ENCODE data around the gene USP15.

DNA sequence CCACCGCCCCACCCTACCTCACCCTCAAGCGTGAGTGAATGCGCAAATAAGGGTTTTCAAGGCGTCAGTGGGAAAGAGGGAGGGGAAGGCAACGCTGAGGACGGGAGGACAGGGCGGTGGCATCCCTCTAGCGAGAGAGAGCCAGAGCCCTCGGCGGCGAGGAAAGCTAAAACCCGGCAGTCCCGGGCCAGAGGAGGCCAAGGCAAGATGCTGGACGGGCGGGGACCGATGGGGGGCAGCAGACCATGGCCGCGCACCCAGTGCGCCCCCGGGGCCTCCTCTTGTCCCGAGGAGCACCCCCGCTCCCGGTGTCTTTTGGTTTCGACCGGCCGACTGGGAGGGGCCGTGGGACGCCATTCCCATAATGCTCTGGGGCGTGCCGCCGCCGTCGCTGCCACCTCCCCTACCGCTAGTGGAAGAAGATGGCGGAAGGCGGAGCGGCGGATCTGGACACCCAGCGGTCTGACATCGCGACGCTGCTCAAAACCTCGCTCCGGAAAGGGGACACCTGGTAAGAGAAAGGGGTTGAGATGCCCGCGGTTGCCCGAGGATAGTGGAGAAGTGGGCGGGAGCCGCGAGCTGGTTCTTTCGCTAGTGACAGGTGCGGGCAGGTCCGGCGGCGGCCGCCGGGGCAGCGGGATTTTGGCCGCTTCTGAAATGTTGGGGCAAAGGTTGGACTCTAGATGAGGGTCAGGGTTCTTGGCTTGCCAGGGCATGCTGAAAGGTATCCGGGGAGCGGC lies at the start of gene USP15:
- TF ChIP-seq, protein P1, sequence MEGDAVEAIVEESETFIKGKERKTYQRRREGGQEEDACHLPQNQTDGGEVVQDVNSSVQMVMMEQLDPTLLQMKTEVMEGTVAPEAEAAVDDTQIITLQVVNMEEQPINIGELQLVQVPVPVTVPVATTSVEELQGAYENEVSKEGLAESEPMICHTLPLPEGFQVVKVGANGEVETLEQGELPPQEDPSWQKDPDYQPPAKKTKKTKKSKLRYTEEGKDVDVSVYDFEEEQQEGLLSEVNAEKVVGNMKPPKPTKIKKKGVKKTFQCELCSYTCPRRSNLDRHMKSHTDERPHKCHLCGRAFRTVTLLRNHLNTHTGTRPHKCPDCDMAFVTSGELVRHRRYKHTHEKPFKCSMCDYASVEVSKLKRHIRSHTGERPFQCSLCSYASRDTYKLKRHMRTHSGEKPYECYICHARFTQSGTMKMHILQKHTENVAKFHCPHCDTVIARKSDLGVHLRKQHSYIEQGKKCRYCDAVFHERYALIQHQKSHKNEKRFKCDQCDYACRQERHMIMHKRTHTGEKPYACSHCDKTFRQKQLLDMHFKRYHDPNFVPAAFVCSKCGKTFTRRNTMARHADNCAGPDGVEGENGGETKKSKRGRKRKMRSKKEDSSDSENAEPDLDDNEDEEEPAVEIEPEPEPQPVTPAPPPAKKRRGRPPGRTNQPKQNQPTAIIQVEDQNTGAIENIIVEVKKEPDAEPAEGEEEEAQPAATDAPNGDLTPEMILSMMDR (IDR thresholded peaks at IDR 0.05; ENCODE audit: insufficient read depth, low read length, poor library complexity, severe bottlenecking): peak; percentile 28
- no peak for TF ChIP-seq EZH2phosphoT487 (conservative IDR thresholded peaks at IDR 0.05; ENCODE audit: low read length)
